GM23338 (cell line): ENCODE data around the gene IFITM1.
A peak's percentile ranks its signal among the peaks of the same experiment; 100 is the strongest.

Experiments
- CTCF ChIP-seq, 2 experiments: fragments of 200-600 bp in 1 of 2; sonication (generic) in 1 of 2; conservative IDR thresholded peaks; 2 replicates each; pipeline versions ENCODE4 v1.5.1 to v1.6.1; 2016 to 2017; ENCODE audit warnings: antibody characterized with exemption in 2 of 2, low read depth in 2 of 2, mild to moderate bottlenecking in 2 of 2, moderate library complexity in 1 of 2
- REST ChIP-seq: IDR thresholded peaks from one replicate; pipeline ENCODE4 v1.6.1; 2018; ENCODE audit warnings: antibody characterized with exemption; ENCODE audit not compliant: unreplicated experiment
- TF ChIP-seq, protein P1 (sequence below): IDR thresholded peaks from 2 replicates; pipeline ENCODE4 v1.6.1; 2016; ENCODE audit warnings: antibody characterized with exemption

DNA sequence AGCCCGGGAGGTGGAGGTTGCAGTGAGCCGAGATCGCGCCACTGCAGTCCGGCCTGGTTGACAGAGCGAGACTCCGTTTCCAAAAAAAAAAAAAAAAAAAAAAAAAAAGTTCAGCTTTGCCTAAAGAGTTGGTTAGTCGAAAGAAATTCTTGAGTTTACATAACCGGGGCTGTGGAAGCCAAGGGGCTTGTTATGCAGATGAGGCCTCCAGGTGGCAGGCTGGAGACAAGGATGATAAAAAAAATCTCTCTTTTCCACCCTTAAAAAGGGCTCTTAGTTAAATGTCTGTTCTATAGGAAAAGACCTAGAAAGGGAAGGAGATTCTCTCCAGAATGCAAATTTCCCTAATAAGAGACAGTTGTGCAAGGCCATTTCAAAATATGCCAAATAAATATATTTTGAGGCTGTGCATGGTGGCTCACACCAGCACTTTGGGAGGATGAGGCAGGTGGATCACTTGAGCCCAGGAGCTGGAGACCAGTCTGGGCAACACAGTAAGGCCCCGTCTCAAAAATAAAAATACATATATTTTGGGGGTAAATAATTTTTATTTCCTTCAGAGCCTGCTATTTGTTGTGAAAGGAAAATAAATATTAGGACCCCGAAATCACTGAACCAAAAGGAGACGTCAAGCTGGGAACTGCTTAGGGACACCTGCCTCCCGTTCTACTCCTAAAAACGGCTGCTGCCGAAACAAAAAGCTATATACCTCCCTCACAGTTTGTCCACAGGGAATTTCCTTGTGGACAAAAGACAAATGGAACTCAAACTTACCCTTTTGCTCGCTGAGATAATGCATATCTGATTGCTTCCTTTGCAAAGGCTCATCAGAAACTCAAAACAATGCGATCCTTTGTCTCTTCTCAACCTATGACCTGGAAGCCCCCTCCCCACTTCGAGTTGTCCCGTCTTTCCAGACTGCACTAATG lies 8.7 kb upstream of the IFITM1 start:
- TF ChIP-seq, protein P1, sequence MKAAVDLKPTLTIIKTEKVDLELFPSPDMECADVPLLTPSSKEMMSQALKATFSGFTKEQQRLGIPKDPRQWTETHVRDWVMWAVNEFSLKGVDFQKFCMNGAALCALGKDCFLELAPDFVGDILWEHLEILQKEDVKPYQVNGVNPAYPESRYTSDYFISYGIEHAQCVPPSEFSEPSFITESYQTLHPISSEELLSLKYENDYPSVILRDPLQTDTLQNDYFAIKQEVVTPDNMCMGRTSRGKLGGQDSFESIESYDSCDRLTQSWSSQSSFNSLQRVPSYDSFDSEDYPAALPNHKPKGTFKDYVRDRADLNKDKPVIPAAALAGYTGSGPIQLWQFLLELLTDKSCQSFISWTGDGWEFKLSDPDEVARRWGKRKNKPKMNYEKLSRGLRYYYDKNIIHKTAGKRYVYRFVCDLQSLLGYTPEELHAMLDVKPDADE: no peak
- peak; percentile 43 to 48 for TF ChIP-seq CTCF (conservative IDR thresholded peaks at IDR 0.05; ENCODE audit: low read depth in 2 of 2)
- TF ChIP-seq REST: no peak
